ENCODE measurements around the gene ATOH8.
"Not testable (repeated sequence)": the region's sequence is repeated elsewhere in the genome, so short reads cannot be mapped to it uniquely, and the experiment has no call there.

Gene ATOH8

GRCh38 chr2:85806358-85807118 is 52.7 kb downstream of the ATOH8 start:
- DNase-seq: no peak

DNA sequence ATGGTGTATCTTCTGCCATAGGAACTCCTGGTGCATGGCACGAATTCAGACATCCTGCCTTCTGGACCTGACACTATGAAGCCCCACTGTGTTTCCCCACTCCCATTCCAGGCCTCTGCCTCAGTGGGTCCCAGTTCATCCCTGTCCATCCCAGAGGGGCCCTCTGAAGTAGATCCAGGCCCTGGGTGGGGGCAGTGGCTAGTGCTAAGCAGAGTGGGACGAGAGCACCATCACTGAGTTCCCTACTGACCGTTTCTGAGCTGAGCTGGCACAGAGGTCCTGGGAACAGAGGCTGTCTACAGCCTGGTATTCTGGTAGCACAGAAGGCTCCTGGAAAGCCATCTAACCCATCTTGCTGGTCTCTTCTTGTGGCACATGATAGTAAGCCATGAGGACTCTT is 54.0 kb downstream of the ATOH8 start:
- DNase-seq: no peak

- no peak for DNase-seq
Observed at GRCh38 chr2:85810371-85811179, 56.8 kb downstream of the ATOH8 start.

DNA sequence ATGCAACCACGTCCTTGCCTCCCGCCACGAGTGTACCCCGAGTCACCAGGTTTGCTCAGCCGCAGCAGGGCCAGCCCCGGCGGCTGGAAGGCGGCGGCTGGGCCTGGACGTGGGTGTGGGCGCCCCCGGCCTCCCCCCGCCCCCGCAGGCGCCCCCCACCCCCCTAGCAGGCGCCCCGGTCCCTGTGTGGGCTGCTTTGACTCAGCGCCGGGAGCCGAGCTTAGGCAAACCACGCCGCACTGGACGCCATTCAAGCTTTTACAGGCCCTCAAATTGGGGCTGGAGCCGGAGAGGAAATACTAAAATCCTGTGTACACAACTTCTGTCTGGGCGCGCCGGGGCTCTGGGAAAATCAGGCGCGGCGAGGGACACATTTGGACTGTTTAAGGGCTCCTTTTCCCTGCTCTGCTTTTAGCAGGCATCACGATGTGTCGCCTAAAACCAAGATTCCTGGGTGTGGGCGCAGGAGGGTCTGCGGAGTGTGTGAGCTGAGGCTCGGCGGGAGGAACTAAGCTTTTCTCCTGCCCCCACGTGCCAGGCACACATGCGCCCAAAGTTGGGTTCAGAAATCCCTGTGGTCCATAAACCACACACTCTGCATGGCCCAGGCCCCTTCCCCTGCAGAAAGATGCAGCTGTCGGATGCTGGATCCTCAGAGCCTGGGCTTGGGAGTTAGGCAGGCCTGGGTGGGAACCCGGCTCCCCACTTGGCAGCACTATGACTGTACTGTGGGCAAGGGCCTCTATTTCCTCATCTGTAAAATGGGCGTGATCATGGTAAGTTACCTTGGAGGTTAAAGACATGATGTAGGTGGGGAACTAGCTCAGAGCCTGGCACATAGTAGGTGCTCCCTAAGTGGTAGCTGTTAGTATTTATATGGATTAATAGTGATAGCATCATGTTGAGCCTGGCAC is 57.6 kb downstream of the ATOH8 start:
- no peak for DNase-seq

- no peak for DNase-seq
Observed at GRCh38 chr2:85812094-85812735, 58.4 kb downstream of the ATOH8 start.

DNA sequence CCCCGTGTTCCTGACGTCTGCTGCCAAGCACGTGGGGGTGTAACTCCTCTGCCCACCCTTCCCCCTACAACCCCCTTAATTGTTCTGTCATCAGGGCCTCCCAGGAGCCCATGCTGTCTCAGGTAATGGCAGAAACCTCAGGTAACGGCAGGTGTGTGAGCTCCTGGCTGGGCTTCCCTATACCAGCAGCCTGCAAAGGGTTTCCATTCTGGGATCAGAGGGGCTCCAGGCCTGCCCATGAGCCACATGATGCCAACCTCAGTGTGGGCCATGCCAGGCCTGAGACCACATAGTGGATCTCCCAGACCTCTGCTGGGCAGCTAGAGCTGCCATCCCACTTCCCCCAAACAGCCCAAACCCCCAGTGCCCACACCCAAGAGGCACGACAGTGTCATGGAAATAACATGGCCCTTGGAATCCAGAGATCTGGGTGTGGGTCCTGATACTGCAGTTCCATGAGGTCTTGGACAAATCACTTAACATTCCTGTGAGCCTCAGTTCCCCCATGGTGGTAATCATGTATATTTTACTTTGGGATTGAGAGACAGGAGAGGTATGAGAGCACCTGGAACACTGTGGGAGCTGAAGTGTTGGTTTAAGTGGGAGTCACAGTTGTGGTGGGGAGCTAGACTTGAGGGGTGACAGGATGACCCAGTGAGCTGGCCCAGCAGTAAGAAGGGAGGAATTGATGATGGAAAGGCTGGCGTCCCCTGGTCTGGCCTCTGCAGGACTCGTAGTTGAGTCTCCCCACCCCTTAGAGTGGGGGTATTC is 59.6 kb downstream of the ATOH8 start:
- no peak for DNase-seq

DNA sequence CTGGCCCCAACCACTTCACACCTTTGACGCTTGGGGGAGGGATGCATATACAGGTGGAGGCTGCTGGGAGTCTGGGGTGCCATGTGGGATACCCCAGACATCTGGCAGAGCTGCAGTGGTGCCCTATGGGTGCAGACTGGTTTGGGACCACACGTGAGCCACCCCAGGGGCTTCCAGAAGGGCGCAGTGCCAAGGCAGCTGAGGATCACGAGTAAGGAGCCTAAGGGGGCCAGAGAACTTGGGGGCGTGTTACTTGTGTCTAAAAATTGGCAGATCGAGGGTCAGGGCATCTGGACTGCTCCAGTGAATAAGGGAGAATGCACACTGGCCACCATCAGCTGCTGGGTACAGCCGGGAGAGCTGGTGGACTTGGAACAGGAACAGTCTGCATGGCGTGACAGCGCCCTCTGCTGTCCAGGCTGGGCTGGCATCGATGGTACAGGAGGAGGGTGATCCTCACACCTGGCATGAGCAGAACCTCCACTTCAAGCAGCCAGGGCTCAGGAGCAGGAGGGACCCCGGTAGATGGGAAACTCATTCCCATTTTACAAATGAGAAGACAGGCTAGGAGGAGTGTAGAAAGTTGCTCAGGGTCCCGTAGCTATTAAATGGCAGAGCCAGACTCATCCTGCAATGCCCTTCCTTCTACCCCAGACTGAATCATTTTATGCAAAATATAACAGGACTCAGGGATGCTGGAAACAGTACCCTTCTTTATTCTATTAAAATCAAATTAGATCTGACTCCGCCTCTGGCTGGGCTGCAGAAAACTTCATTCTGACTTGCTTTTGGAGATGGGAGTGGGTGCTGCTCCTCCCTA is 60.4 kb downstream of the ATOH8 start:
- peak; percentile 74 to 76 for DNase-seq

DNA sequence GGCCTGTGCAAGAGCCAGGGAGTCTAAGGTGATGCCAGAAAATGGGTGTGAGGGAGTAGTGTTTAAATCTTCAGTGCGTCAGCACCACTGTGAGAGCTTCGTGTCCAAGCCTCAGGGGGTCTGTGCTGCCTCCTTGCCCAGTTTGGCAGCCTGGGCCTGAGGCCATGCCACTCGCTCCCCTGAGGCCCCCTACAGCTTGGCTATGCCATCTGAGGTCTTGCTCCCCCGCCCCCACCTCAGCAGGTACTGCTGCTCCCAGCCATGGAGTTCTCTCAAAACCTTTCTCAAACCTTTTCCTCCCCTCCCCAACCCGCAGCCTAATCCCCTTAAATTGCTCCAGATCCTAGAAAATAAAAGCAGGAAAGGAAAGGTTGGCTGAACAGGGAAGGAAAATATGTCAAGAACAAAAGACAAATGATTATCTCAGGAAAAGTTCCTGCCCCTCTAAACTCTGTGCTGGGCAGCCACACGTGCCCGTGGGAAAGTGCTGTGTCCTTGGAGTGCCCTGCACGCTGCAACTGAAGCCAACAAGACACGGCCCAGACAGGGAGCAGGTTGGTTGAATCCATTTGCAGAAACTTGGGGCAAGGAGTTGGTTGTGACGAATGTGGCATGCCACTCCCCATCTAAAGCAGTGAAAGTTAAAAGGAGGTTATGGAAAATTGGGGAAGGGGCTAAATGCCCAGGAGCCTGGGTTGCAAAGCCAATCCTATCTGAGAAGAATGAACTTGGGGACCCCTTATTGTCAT is 61.2 kb downstream of the ATOH8 start:
- DNase-seq: no peak

GRCh38 chr2:85819811-85820510 is 66.2 kb downstream of the ATOH8 start:
- DNase-seq: no peak

DNA sequence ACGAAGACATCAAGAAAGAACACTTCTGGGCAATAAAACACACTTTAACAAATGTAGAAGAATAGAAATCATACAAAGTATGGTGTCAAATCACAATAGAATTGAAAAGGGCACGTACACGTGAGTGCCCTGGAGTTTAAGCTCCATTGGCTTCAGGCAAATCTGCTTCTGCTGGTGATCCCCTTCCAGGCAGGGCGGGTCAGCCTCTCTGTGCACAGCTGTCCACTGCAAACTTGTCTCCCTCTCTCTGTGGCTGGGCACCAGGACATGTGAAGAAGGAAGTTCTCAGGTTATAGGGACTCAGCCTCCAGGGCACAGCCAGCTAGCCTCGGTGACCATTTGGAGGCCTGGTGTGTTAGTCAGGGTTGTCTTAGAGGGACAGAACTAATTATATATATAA is 69.0 kb downstream of the ATOH8 start:
- no peak for DNase-seq

- no peak for DNase-seq
Observed at GRCh38 chr2:85823951-85824350, 70.2 kb downstream of the ATOH8 start.

- peak; percentile 78 to 81 for DNase-seq
Observed at GRCh38 chr2:85826990-85827878, 73.4 kb downstream of the ATOH8 start.

DNA sequence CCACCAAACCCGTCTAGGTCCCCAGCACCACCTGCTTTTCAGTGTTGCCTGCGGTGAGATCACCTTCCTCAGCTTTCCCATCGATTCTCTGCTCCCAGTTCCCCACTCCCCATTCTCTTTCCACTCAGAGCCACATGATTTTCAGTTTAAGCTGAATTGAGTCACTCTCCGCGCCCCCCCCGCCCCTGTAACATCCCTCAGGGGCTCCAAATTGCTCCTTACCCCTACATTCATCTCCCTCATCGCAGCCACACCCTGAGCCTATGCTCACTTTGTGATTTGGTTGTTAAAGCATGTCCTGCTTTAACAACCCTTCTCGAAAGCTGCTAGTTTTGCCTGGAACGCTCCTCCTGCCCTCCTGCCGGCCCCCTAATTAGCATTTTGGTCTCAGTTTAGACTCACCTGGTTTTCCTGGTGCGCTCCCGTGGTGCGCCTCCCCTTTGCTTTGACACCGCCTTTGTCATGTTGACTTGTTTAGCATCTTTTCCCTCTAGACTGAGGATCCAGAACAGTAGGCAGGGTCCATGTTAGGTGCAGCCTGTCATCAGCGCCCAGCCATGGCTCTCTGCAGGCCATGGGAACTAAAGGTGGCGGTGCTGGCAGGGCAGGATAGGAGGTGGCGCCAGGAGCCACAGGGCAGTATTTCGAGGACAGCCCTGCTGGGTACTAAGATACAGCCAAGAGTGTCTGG is 74.2 kb downstream of the ATOH8 start:
- no peak for DNase-seq

DNA sequence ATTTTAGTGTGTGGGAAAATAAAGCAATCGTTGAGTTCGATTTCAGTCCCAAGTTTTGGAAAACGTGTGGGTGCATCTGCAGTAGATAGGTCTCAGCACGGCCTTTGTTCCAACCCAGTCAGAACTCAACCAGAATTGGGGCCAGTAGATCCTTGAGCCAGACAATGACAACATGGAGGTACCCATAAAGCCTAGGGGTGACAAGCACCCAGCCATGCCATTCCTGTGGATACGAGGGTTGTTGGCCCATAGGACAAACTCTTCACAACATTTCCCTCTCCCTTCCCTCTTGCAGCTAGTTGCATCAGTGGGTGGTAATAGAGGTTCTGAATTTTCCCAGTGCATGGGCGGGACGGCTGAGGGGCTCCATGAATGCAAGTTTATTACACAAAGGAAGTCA is 74.9 kb downstream of the ATOH8 start:
- no peak for DNase-seq

DNA sequence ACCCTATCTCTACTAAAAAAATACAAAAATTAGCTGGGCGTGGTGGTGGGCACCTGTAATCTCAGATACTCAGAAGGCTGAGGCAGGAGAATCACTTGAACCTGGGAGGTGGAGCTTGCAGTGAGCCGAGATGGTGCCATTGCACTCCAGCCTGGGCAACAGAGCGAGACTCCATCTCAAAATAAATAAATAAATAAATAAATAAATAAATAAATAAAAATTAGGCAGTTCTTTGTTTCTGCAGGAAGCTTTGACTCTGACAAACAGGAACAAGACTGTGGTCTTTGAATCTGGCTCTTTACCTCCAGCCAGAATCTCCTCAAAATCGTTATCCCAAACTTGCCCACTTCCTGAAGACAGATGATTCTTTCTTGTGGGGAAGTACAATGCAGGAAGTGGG is 75.6 kb downstream of the ATOH8 start:
- not testable (repeated sequence) for DNase-seq

DNA sequence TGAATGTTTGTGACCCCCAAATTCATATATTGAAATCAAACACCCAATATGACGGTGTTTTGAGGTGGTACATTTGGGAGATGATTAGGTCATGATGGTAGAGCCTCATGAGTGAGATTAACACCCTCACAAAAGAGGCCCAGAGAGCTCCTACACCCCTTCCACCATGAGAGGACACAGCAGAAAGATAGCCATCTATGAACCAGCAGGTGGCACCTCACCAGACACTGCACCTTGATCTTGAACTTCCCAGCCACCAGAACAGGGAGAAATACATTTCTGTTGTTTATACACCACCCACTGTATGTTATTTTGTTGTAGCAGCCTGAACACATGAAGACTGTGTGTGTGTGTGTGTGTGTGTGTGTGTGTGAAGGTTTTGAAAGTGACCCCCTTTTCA is 76.9 kb downstream of the ATOH8 start:
- DNase-seq: no peak

DNA sequence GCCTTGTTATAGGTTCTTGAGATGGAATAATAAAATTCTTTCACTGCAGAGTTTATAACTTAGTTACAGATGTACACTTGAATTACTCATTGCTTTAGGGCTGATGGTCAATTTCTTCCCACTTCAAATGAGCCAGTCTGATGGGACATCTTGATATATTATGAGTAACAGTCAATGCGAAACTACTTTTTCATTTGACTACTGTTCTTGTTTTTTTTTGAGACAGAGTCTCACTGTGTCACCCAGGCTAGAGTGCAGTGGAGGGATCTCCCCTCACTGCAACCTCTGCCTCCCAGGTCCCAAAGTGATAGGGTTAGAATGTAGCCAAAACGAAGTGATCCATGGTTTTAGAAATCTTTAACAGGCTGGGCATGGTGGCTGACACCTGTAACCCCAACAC is 77.9 kb downstream of the ATOH8 start:
- no peak for DNase-seq

DNA sequence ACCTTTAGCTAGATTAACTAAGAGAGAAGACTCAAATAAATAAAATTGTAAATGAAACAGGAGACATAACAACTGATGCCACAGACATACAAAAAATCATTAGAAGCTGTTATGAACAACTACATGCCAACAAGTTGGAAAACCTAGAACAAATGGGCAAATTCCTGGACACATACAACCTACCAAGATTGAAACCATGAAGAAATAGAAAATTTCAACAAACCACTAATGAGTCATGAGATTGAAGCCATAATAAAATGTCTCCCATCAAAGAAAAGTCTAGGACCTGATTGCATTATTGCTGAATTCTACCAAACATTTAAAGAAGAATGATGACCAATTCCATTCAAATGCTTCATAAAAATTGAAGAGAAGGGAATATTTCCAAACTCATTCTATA is 80.7 kb downstream of the ATOH8 start:
- DNase-seq: no peak

Measured in activated CD4-positive, alpha-beta T cell treated with anti-CD3 and anti-CD28 coated beads, Interleukin-2, amount 50 U/mL, for 4 hours (primary cell).